HG02938 (cell line): ENCODE results near the gene PANK2.
A peak's percentile ranks its signal among the peaks of the same experiment; 100 is the strongest.

Experiments used
- ATAC-seq: cut with Tn5 transposase; IDR thresholded peaks from one replicate; pipeline ENCODE4 v1.9.1; 2021; ENCODE audit warnings: mild to moderate bottlenecking, moderate library complexity; ENCODE audit not compliant: unreplicated experiment

The PANK2 gene

DNA sequence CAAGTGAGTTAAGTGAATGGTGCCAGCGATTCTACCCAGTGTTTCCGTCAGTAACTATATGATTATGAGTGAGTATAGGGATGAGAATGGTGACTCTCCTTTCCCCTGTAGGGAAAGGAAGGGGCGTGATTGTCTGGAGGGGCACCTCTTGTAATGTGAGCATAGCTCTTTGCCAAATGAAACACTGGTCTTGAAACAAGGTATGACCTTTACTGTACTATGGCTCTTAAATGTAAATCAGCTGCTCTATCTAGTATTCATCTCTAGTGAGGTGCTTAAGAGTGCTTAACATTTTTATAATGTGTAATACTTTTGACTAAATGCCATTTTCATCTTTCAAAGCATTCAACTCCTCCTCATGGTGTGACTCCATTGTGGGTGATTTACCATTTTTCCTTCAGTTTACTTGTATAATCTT, 11.0 kb downstream of the PANK2 start:
- ATAC-seq: no peak

DNA sequence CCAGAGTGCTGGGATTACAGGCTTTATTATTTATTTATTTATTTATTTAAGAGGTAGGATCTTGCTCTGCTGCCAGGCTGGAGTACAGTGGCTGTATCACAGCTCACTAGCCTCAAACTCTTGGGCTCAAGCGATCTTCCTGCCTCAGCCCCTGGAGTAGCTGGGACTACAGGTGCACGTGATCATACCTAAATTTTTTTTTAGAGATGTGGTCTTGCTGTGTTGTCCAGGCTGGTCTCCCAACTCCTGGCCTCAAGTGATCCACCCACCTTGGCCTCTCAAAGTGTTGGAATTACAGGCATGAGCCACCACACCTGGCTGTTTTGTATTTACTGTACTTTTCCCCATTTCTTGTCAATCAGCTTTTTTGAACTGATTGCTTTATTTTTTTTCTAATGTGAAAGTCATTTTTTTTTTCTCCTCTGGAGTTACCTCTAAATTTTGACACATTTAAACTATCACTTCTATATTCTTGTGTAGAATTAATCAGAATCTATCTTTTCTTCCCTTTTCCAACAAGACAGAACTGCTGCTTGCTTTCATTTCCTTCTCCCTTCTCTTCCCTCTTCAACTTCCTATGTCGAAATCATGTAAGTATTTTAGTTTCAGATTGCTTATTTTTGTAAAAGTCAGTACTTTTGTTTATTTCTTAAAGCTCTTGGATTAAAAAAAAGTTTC, 12.0 kb downstream of the PANK2 start:
- ATAC-seq: no peak

DNA sequence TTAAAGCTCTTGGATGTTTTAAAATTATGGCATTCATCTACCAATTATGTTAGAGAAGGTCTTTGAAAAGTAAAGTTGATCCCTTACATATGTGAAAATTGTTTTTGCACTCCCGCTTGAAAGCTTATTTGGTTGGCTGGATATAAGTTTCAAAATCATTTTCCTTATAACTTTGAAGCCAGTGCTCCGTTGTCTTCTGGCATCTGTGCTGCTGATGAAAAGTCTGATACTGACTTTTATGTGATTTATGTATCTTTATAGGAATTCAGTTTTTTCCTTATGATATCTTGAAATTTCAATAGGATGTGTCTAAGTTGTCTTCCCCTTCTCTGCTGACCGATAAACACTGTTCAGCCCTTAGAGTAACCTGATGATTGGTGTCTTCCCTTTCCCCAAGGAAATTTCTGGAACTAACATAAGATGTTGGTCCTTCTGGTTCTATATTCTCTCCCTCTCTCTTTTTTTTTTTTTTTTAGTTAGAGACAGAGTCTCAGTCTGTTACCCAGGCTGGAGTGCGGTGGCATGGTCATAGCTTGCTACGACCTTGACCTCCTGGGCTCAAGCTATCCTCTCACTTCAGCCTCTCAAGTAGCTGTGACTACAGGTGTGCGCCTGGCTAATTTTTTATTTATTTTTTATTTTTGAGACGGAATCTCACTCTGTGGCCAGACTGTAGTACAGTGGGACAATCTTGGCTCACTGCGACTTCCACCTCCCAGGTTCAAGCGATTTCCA, 12.7 kb downstream of the PANK2 start:
- ATAC-seq: no peak

DNA sequence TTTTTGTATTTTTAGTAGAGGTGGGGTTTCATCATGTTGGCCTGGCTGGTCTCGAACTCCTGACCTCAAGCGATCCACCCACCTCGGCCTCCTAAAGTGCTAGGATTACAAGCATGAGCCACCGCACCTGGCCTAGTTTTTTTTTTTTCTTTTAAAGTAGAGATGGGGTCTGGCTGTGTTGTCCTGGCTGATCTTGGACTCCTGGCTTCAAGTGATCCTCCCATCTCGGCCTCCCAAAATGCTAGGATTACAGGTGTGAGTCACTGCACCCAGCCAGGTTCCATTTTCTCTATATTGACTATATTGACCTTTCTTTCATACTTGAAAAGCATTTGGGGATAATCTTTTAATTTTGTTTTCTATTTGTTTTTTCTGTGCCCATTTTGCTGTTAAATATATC, 13.3 kb downstream of the PANK2 start:
- ATAC-seq: no peak

DNA sequence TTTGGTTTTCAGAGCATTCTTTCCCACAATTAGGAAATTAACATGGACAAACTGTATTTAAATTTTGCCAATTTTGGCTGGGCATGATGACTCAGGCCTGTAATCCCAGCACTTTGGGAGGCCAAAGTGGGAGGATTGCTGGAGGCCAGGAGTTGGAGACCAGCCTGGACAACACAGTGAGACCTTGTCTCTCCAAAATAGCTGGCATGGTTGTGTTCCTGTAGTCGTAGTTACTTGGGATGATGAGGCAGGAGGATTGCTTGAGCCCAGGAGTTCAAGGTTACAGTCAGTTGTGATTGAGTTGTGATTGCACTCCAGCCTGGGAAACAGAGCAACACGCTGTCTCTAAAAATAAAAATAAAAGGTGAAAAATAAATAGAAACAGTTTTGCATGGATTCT, 15.0 kb downstream of the PANK2 start:
- no peak for ATAC-seq

DNA sequence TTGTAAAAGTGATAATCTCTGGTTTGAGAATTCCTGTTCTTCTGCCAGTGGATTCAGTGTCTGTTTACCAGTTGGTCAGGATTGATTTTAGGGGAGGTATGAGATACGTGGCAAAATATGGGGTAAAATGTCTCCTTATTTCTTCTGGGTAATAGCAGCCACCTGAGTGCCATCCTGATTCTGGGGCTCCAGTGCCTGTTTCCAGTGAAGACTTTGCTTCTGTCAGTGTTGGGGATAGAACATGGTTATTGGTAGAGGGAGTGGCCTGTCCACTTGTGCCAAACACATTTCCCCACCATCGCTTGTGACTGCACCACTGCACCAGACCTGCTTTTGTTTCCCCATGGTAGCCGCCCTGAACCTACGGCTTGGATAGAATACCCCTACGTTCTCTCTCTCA, 15.7 kb downstream of the PANK2 start:
- no peak for ATAC-seq

DNA sequence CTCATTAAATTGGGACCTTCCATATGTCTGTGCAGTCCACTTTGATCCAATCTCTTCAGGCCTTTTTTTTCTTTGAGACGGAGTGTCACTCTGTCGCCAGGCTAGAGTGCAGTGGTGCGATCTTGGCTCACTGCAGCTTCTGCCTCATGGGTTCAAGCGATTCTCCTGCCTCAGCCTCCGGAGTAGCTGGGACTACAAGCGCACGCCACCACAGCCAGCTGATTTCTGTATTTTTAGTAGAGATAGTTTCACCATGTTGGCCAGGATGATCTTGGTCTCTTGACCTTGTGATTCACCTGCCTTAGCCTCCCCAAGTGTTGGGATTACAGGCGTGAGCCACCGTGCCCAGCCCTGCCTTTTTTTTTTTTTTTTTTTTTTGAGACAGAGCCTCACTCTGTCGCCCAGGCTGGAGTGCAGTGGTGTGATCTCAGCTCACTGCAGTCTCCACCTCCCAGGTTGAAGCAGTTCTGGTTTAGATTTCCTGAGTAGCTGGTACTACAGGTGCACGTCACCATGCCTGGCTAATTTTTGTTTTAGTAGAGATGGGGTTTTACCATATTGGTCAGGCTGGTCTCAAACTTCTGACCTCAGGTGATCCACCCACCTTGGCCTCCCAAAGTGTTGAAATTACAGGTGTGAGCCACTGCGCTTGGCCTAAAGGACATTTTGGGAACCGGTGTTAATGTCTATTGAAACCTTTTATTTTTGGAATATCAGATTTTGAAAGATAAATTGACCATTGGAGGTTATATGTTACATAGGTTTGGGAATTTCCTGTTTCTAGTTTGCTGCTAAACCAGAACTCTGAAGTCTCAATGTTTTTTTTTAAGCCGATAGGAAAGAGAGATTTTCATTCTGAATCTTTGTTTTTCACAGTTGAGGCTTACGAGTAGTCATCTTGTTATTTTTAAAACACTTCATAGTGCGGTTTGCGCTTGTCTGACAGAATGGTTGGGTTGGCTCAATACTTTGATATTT, 17.8 kb downstream of the PANK2 start:
- ATAC-seq: peak; percentile 75

DNA sequence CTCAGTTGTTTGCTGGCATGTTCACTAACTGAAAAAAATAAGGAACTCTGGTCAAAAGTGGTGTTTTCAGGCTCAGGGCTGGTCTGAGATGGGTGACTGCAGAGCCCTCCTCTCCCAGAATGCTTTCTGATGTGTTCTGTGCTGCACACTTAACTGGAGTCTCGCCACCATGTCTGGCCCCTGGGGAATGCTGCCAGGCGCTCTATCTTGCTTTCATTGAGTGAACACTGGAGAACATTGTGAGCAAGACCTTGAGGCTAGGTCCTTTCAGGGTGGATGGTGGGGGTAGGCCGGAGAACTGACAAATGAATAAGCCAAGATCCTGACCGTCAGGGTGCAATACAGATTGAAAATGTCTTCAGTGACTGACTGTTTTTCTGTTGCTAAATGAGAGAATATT, 19.5 kb downstream of the PANK2 start:
- no peak for ATAC-seq

DNA sequence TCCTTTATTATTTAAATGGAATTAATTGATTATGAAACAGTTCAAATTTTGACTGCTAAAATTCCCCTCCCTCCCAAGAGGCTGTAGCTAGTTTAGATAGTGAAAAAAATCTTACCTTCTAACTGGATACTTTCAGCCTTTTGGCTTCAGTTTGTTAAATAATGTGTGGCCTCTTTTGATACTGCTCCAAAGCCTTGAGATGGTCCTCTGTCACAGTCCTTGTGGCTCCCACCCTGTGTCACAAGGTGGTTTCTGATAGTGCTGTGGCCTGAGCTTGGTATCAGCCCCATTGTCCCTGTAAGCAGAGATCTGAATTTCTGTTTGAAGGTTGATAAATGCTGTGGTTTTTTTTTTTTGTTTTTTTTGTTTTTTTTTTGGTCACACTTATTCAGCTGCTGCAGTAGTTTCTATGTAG, 20.8 kb downstream of the PANK2 start:
- no peak for ATAC-seq

DNA sequence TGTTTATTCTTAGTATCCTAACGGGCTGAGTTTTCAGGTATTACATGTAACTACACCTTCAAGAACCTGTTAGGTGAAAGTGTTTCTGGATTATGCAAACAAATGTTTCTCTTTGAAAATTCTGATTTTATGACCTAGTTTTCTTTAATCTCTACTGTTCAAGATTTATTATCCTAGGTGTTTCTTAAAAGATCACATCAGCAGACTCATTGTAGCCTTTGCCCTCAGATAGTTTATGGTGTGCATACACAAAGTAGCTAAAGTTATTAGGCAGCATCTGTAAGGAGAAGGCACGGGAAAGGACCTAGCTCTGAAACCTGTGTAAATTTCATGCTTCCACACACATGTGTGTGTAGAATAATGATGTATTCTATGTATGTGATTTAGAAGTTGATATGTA, 21.7 kb downstream of the PANK2 start:
- no peak for ATAC-seq

DNA sequence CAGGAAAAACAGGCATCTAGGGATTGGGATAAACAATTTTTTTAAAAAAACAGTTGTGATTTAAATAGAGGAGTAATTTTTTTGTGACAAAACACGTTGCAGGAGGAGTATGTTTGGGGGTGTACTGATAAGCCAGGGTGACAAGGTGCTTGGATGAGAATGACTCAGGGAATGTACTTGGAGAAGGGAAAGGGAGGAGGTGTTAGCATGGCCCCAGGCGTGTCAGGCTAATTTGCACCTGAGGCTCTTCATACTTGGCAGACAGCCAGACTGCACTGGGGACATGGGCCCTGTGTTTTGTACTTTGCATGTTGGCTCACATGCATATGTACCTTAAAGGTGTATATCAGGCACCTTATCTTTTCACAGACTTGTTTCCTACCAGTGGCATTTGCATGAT, 22.8 kb downstream of the PANK2 start:
- no peak for ATAC-seq

DNA sequence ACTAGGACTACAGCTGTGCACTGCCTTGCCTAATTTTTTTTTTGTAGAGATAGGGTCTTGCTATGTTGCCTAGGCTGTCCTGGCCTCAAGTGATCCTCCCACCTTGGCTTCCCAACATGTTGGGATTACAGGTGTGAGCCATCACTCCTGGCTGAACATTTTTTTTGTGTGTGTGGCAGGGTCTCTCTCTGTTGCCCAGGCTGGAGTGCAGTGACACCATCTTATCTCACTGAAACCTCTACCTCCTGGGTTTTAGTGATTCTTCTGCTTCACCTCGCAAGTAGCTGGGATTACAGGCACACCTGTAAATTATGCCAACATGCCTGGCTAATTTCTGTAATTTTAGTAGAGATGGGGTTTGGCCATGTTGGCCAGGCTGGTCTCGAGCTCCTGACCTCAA, 25.3 kb downstream of the PANK2 start:
- ATAC-seq: no peak

DNA sequence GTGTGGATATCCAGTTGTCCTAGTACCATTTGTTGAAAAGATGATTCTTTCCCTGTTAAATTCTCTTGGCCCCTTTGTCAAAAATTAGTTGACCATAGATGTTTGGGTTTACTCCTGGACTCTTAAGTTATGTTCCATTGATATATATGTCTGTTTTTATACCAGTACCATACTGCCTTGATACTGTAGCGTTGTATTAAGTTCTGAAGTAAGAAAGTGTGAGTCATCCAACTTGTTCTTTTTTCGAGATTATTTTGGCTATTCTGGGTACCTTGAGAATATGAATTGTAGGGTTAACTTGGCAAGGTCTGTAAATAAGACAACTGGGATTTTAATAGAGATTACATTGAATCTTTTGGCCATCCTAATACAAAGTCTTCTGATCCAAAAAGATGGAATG, 26.5 kb downstream of the PANK2 start:
- no peak for ATAC-seq

DNA sequence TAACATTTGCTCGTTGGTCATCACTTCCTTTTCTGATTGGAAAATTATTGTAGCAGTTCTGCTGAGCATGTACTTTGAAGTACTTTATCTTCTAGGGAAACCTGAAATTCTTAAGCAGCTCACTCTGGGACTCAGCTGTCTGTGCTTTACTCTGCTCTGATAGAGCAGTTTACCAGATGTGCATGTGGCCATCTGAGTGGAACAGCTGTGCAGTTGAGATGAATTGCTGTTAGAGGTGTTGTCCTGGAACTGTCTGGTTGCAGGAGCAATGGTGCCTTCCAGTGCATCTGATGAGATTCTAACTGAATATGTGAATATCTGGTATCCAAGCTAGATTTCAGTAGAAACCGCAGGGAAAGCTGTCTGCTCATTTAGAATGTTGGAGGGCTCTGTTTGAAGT, 27.2 kb downstream of the PANK2 start:
- no peak for ATAC-seq

DNA sequence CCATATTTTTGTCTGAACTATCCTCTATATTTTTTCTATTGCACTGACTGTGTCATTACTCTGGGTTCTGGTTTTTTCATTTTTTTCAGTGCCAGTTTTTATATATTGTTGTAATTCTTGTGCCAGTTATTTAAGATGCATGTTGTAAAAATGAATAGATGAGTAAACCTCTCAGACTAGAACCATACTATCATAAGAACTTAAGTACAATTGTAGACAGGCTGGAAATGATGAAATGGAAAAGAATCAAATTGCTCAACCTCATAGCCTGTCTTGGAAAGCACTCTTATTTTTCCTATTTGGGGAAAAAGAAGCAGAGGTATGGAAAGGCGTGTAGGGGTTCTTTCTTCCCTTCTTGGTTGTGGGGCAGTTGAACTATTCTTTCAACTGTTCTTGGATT, 30.2 kb downstream of the PANK2 start:
- ATAC-seq: no peak

DNA sequence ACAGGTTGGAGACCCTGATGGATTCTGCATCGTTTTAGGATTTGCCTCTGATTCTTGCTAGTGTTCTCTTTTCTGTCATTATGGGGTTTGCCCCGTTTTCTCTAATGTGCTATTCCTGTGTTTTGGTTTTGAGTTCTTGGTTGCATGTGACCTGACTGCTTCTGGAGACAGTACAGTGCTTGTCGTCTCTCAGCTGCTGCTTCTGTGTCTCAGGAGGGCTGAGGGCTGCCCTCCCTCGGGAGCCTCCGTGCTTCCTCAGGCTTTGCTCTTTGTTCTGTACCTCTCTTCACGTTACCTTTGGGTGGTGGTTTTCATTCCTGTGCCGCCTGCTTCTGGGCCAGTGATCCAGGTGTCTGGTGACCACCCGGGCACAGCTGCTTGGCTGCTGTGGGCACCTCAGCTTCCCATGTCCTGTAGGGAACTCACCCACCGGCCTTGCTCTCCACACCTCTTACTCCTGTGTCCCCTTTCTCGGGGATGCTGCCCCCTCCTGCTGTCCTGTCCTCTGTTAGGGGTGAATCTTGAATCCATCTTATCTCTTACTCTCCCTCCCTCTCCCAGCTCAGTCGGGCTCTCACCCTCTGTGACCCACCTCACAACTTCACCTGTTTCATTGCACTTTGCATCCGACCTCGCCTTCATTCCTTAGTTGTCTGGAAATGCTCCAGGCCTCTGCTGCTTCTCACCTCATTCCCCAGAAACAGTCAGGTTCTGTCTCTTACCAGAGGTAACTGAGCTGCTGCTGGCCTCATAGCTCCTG, 33.2 kb downstream of the PANK2 start:
- ATAC-seq: no peak

DNA sequence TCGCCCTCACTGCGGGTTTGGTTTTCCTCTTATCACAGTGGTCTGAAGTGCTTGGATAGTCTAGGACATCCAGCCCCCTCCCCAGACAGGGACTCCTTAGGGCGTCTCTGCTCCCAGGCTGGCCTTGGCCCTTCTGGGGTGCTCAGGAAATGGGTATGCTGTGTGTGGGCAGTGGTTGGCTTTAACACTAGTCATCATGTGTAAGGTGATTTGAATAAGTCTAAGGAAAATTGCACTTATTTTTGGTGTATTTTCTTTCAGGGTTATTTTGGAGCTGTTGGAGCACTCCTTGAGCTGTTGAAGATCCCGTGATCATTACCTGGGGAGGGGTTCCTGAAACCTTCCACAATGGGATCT, 33.8 kb downstream of the PANK2 start:
- no peak for ATAC-seq

DNA sequence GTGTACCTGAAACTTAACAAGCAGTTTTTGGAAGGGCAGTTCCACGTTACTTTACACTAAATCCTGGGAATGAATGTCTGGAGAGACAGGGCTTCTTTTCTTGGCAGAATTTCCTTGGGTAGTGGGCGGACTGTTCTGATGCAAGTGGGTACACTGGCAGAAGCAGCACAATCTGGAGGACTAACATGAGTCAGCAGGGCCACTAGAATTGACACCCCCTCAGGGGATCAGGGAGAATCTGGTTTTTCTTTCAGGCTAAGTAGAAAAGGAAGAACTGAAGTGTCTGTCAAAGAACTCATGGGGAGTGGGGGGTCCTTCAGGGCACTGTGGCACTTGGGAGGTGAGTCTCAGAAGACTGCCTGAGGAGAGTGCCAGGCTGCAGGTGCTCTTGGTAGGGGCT, 34.6 kb downstream of the PANK2 start:
- ATAC-seq: no peak

DNA sequence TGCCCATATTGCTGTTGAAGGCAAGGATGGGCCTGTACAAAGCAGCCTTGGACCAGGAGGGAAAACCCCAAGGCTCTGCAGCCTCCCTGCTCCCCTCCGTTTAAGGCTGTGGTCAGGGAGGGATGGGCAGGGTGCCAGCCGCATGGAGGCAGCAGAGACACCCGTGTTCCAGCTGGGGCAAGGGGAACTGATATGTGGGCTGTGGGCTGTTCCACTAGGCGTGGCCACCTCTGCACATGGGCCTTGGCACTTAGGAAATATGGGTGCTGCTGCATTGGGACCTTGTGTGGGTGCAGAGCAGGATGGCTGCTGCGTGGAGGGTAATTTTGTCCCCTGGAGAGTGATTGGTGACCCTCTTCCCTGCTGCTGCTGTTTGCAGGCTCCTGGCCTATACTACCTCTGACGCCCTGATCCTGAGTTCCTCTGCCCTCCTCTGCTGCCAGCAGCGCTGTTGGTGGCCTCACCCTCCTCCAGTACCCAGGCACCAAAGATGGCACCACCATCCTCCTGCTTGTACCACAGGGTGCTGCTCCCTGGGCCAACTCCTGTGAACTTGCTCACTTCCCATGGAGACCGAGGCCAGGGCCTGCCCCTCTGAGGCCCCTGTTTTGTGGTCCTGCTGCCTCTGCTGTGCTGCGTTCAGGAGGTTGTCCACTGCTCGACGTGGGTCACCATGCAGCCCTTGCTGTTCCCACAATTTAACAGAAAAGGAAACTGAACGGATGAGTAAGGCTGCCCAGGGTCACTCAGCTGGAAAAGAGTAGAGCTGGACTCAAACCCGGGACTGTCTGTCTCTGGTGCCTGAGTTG, 35.3 kb downstream of the PANK2 start:
- ATAC-seq: no peak

DNA sequence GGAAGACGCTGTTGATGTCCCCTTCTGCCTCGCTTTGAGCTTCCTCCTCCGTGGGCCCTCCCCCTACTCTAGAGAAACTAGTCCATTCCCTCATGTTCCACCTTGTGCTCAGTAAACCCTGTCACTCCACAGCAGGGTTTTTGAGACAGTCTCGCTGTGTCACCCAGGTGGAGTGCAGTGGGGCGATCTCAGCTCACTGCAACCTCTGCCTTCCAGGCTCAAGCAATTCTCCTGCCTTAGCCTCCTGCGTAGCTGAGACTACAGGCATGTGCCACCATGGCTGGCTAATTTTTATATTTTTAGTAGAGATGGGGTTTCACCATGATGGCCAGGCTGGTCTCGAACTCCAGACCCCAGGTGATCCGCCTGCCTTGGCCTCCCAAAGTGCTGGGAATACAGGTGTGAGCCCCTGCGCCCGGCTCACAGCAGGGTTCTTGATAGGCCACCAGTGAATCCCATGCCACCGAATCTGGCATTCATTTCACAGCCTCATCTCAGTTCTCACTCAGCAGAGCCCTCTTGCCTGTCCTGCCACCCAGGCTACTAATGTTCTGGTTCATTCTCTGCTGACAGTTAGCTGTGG, 36.0 kb downstream of the PANK2 start:
- no peak for ATAC-seq
